AG04450 (cell line): Measurements from ENCODE around the gene ARHGAP12. TPM values are rescaled to one million over a fixed set of nuclear protein-coding genes. Genes with fewer than 3 reads are reported as not detected.

Experiments used
- CTCF ChIA-PET: fragments of 300-600, 350-600 bp; formaldehyde crosslinking; extraction: SDS; loops from one replicate; lab custom pipeline; 2022; ENCODE audit warnings: antibody characterized with exemption, inconsistent platforms; lab: Charles Lee
- POLR2A ChIA-PET: fragments of 350-600 bp; formaldehyde crosslinking; extraction: SDS; loops from one replicate; lab custom pipeline; 2021; ENCODE audit warnings: antibody characterized with exemption, inconsistent platforms; lab: Yijun Ruan, JAX
- DNase-seq: peaks from one replicate; pipeline ENCODE4 v3.0.0-alpha.2; 2011; ENCODE audit warnings: low read depth, low spot score
- H3K27ac ChIP-seq: one replicate; pipeline ENCODE4 v1.5.1; 2012; ENCODE audit warnings: low read depth, low read length, control low read depth
- H3K27me3 ChIP-seq: one replicate; pipeline ENCODE4 v1.6.0; 2012; ENCODE audit warnings: low read length; ENCODE audit not compliant: control insufficient read depth, insufficient read depth
- H3K4me3 ChIP-seq: 2 replicates; pipeline ENCODE4 v1.5.1; 2011; ENCODE audit warnings: mild to moderate bottlenecking, low read depth, low read length, control low read depth
- H3K9me3 ChIP-seq: 2 replicates; pipeline ENCODE4 v1.5.1; 2012; ENCODE audit warnings: low read length; ENCODE audit not compliant: control insufficient read depth, insufficient read depth
- CTCF ChIP-seq: IDR thresholded peaks from 2 replicates; pipeline ENCODE4 v1.5.1; 2011; ENCODE audit warnings: low read depth, low read length, control low read depth, inconsistent platforms
- polyA plus RNA-seq: library from polyadenylated mRNA; depleted of rRNA; stranded (reverse); fragments of >200 nt; gene quantifications from 2 replicates; pipeline ENCODE4 v1.2.3, GENCODE V29; 2011

The ARHGAP12 gene
- polyA plus RNA-seq, 1 experiment, result 26.3 TPM

- Histone ChIP-seq H3K9me3 (no peaks in the 10 kb centered on the region), H3K4me3 (peak overlapping the region; percentile 23), H3K27me3 (no peaks in the 10 kb centered on the region), H3K27ac (no peak overlapping the region)
- ChIA-PET POLR2A (interaction anchor here (0.7 kb wide), 1 partner anchor 261 kb away, joined by 15 read pairs; no protein-coding TSS in a partner anchor), CTCF (interaction anchor here (1.3 kb wide), 1 partner anchor 51 kb away, joined by 5 read pairs; no protein-coding TSS in a partner anchor)
- DNase-seq, result no peak
- TF ChIP-seq CTCF, result no peak
These were observed 15.5 kb downstream of the ARHGAP12 start for GRCh38 chr10:31912898-31913850.

- no peak for TF ChIP-seq CTCF
- no peak overlapping the region for H3K27ac ChIP-seq
- POLR2A ChIA-PET, result no interaction called here
- no peaks in the 10 kb centered on the region for H3K27me3 ChIP-seq
- CTCF ChIA-PET, result interaction anchor here (1.3 kb wide), 1 partner anchor 50 kb away, joined by 5 read pairs; no protein-coding TSS in a partner anchor
- H3K9me3 ChIP-seq, result no peaks in the 10 kb centered on the region
- H3K4me3 ChIP-seq, result peak overlapping the region; percentile 5; the same call in 1 of the 2 replicates
- no peak for DNase-seq
These were observed 16.3 kb downstream of the ARHGAP12 start for GRCh38 chr10:31912289-31912688.

GRCh38 chr10:31910016-31910415 is 18.6 kb downstream of the ARHGAP12 start:
- no peak for DNase-seq
- no peak for TF ChIP-seq CTCF
- CTCF ChIA-PET, result interaction anchor here (0.6 kb wide), 1 partner anchor 164 kb away, joined by 3 read pairs; no protein-coding TSS in a partner anchor
- POLR2A ChIA-PET, result no interaction called here
- no peak overlapping the region for H3K27ac ChIP-seq
- no peaks in the 10 kb centered on the region for H3K9me3 ChIP-seq
- no peak overlapping the region for H3K4me3 ChIP-seq
- H3K27me3 ChIP-seq, result no peaks in the 10 kb centered on the region

DNA sequence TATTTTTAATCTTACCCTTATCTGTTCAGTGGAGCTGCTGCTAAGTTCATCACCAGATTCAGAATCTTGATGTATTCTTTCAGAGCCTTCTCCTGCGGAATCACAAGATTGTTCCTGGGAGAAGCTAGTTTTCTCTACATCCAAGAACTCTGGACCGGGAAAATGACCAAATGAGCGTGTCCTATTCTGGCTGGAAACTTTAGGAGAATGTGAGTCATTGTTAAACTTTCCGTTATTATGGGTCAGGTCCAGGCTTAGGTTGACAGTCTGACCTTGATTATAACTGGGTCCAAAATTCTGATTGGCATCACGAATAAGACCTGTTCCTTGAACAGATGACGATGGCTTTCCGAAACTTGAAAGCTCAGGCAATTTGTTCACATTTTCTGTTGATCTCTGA is 20.5 kb downstream of the ARHGAP12 start:
- ChIA-PET POLR2A (no interaction called here), CTCF (no interaction called here)
- Histone ChIP-seq H3K27me3 (no peaks in the 10 kb centered on the region), H3K27ac (no peak overlapping the region), H3K9me3 (no peaks in the 10 kb centered on the region), H3K4me3 (no peak overlapping the region)
- TF ChIP-seq CTCF, result no peak
- no peak for DNase-seq

DNA sequence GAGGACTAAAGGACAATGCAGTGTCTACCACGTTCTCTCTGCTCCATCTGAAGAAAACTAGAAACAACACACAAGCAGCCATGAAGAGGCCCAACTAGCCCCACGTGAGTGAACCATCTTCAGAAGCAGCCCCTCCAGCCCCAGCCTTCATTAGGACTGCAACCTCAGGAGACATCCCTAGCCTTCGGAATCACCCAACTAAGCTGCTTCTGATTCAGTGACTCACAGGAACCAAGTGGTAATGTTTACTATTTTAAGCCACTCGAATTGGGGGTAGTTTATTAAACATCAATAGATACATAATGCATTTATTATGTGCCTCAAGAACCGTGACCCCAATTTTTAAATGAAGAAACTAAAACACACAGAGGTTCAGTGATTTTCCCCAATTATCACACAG is 22.6 kb downstream of the ARHGAP12 start:
- POLR2A ChIA-PET, result no interaction called here
- Histone ChIP-seq H3K27ac (no peak overlapping the region), H3K27me3 (no peaks in the 10 kb centered on the region), H3K4me3 (no peak overlapping the region), H3K9me3 (peaks cover 3% of the 10 kb centered on the region; the same call in 1 of the 2 replicates)
- CTCF ChIA-PET, result no interaction called here
- no peak for DNase-seq
- no peak for TF ChIP-seq CTCF
